Fibroblast of skin of abdomen (primary cell): ENCODE results near the gene KCNF1.

Experiments
- DNase-seq: peaks from one replicate; pipeline ENCODE4 v3.0.0-alpha.2; 2013

Gene KCNF1

GRCh38 chr2:10921525-10921924, 9.8 kb downstream of the KCNF1 start:
- DNase-seq = no peak

GRCh38 chr2:10922307-10923007, 10.7 kb downstream of the KCNF1 start:
- no peak for DNase-seq

- DNase-seq = no peak
Observed at GRCh38 chr2:10923008-10923375, 11.3 kb downstream of the KCNF1 start.

GRCh38 chr2:10923965-10924364, 12.2 kb downstream of the KCNF1 start:
- DNase-seq = no peak

GRCh38 chr2:10924441-10924840, 12.7 kb downstream of the KCNF1 start:
- no peak for DNase-seq

- DNase-seq = no peak
Observed at GRCh38 chr2:10924859-10925258, 13.1 kb downstream of the KCNF1 start.

GRCh38 chr2:10926191-10926820, 14.6 kb downstream of the KCNF1 start:
- peak; percentile 56 for DNase-seq

GRCh38 chr2:10930721-10931516, 19.2 kb downstream of the KCNF1 start:
- DNase-seq = peak; percentile 65

GRCh38 chr2:10931710-10932255, 20.0 kb downstream of the KCNF1 start:
- DNase-seq = no peak

GRCh38 chr2:10932345-10933151, 20.8 kb downstream of the KCNF1 start:
- no peak for DNase-seq

- no peak for DNase-seq
Observed at GRCh38 chr2:10933700-10934225, 22.0 kb downstream of the KCNF1 start.

- DNase-seq = no peak
Observed at GRCh38 chr2:10934308-10934978, 22.7 kb downstream of the KCNF1 start.

- no peak for DNase-seq
Observed at GRCh38 chr2:10934979-10935350, 23.2 kb downstream of the KCNF1 start.

GRCh38 chr2:10935366-10935918, 23.7 kb downstream of the KCNF1 start:
- no peak for DNase-seq

GRCh38 chr2:10935953-10936942, 24.5 kb downstream of the KCNF1 start:
- peak; percentile 94 for DNase-seq

- no peak for DNase-seq
Observed at GRCh38 chr2:10939058-10939457, 27.3 kb downstream of the KCNF1 start.

- DNase-seq = no peak
Observed at GRCh38 chr2:10940596-10940995, 28.9 kb downstream of the KCNF1 start.

- no peak for DNase-seq
Observed at GRCh38 chr2:10941383-10941782, 29.6 kb downstream of the KCNF1 start.

- DNase-seq = no peak
Observed at GRCh38 chr2:10944799-10945198, 33.1 kb downstream of the KCNF1 start.

GRCh38 chr2:10946394-10946793, 34.7 kb downstream of the KCNF1 start:
- no peak for DNase-seq
